H9 (cell line): ENCODE results near the gene CREBRF. TPM values are rescaled to one million over a fixed set of nuclear protein-coding genes. Genes with fewer than 3 reads are reported as not detected.
"Not testable (repeated sequence)": the region's sequence is repeated elsewhere in the genome, so short reads cannot be mapped to it uniquely, and the experiment has no call there.

Experiments
- DNase-seq: peaks from one replicate; pipeline ENCODE4 v3.0.0-alpha.2; 2017
- H2AFZ ChIP-seq: one replicate; pipeline ENCODE4 v1.6.1; 2013; ENCODE audit warnings: mild to moderate bottlenecking, low read length, control low read depth, moderate library complexity
- H2AK5ac ChIP-seq: 2 replicates; pipeline ENCODE4 v1.6.1; 2013; ENCODE audit warnings: low read length, control low read depth, mixed read lengths; ENCODE audit not compliant: insufficient read length
- H2BK120ac ChIP-seq: one replicate; pipeline ENCODE4 v1.6.1; 2013; ENCODE audit warnings: low read depth, mild to moderate bottlenecking, low read length, control low read depth, inconsistent platforms; ENCODE audit not compliant: poor library complexity, severe bottlenecking
- H2BK12ac ChIP-seq: 2 replicates; pipeline ENCODE4 v1.6.1; 2013; ENCODE audit warnings: low read length, control low read depth, mixed read lengths, low read depth; ENCODE audit not compliant: insufficient read length
- H2BK15ac ChIP-seq: 2 replicates; pipeline ENCODE4 v1.6.1; 2013; ENCODE audit warnings: low read depth, low read length, control low read depth
- H2BK20ac ChIP-seq: one replicate; pipeline ENCODE4 v1.6.1; 2013; ENCODE audit warnings: low read depth, mild to moderate bottlenecking, low read length, control low read depth, inconsistent platforms; ENCODE audit not compliant: poor library complexity, severe bottlenecking
- H2BK5ac ChIP-seq: 2 replicates; pipeline ENCODE4 v1.6.1; 2013; ENCODE audit warnings: low read length, control low read depth, mixed read lengths; ENCODE audit not compliant: insufficient read length
- H3K14ac ChIP-seq: 2 replicates; pipeline ENCODE4 v1.6.1; 2013; ENCODE audit warnings: low read length, control low read depth; ENCODE audit not compliant: insufficient read depth
- H3K18ac ChIP-seq: 2 replicates; pipeline ENCODE4 v1.6.1; 2013; ENCODE audit warnings: low read depth, mild to moderate bottlenecking, mixed read lengths, low read length, control low read depth; ENCODE audit not compliant: insufficient read length
- H3K23ac ChIP-seq: 2 replicates; pipeline ENCODE4 v1.6.1; 2013; ENCODE audit warnings: low read length, control low read depth, mixed read lengths, low read depth; ENCODE audit not compliant: insufficient read length
- H3K23me2 ChIP-seq: 2 replicates; pipeline ENCODE4 v1.6.1; 2013; ENCODE audit warnings: low read depth, mild to moderate bottlenecking, mixed read lengths, low read length, control low read depth; ENCODE audit not compliant: insufficient read length, poor library complexity, severe bottlenecking
- H3K27ac ChIP-seq: 2 replicates; pipeline ENCODE4 v1.5.1; 2013; ENCODE audit warnings: low read length, control low read depth, mixed read lengths, low read depth; ENCODE audit not compliant: insufficient read length
- H3K27me3 ChIP-seq: 2 replicates; pipeline ENCODE4 v1.6.1; 2013; ENCODE audit warnings: low read length, control low read depth, inconsistent platforms; ENCODE audit not compliant: insufficient read depth
- H3K4ac ChIP-seq: 2 replicates; pipeline ENCODE4 v1.6.1; 2013; ENCODE audit warnings: low read depth, mild to moderate bottlenecking, control low read depth, inconsistent platforms, low read length, moderate library complexity
- H3K4me1 ChIP-seq: 2 replicates; pipeline ENCODE4 v1.6.1; 2013; ENCODE audit warnings: low read length, control low read depth, inconsistent platforms; ENCODE audit not compliant: insufficient read depth
- H3K4me2 ChIP-seq: 2 replicates; pipeline ENCODE4 v1.6.1; 2013; ENCODE audit warnings: low read length, control low read depth, mixed read lengths; ENCODE audit not compliant: insufficient read length, insufficient read depth
- H3K56ac ChIP-seq: 2 replicates; pipeline ENCODE4 v1.6.1; 2013; ENCODE audit warnings: low read depth, mild to moderate bottlenecking, mixed read lengths, low read length, control low read depth; ENCODE audit not compliant: insufficient read length
- H3K79me1 ChIP-seq: 2 replicates; pipeline ENCODE4 v1.6.1; 2013; ENCODE audit warnings: low read depth, mild to moderate bottlenecking, moderate library complexity, low read length, control low read depth, inconsistent platforms; ENCODE audit not compliant: insufficient read depth, poor library complexity, severe bottlenecking
- H3K79me2 ChIP-seq: 2 replicates; pipeline ENCODE4 v1.6.1; 2013; ENCODE audit warnings: low read length, control low read depth, inconsistent platforms; ENCODE audit not compliant: insufficient read depth
- H3K9ac ChIP-seq: 2 replicates; pipeline ENCODE4 v1.6.1; 2013; ENCODE audit warnings: low read length, control low read depth, mixed read lengths; ENCODE audit not compliant: insufficient read length; ENCODE audit errors: extremely low read depth
- H3K9me3 ChIP-seq: one replicate; pipeline ENCODE4 v1.6.1; 2013; ENCODE audit warnings: low read depth, low read length, inconsistent platforms; ENCODE audit not compliant: control insufficient read depth
- H3T11ph ChIP-seq: one replicate; pipeline ENCODE4 v1.6.1; 2013; ENCODE audit warnings: mild to moderate bottlenecking, low read length, control low read depth, inconsistent platforms
- H4K20me1 ChIP-seq: one replicate; pipeline ENCODE4 v1.6.1; 2013; ENCODE audit not compliant: control insufficient read depth, insufficient read length, insufficient read depth
- H4K5ac ChIP-seq: 2 replicates; pipeline ENCODE4 v1.6.1; 2013; ENCODE audit warnings: low read depth, mild to moderate bottlenecking, mixed read lengths, low read length, control low read depth; ENCODE audit not compliant: insufficient read length
- H4K8ac ChIP-seq: replicated peaks from 2 replicates; pipeline ENCODE4 v1.6.1; 2013; ENCODE audit warnings: low read length, control low read depth, mixed read lengths, low read depth; ENCODE audit not compliant: insufficient read length
- H4K91ac ChIP-seq: 2 replicates; pipeline ENCODE4 v1.6.1; 2013; ENCODE audit warnings: low read depth, mild to moderate bottlenecking, moderate library complexity, mixed read lengths, low read length, control low read depth; ENCODE audit not compliant: insufficient read length
- H3K27ac Mint-ChIP-seq, 3 experiments: 2 replicates in 2 of 3; 3 replicates in 1 of 3; pipeline ENCODE4 v1.8.0; 2020 to 2021; ENCODE audit warnings: mixed read lengths in 3 of 3, mild to moderate bottlenecking in 1 of 3, moderate library complexity in 1 of 3
- H3K27me3 Mint-ChIP-seq: 2 replicates; pipeline ENCODE4 v1.8.0; 2021; ENCODE audit warnings: low read depth, mild to moderate bottlenecking, moderate library complexity, mixed read lengths
- H3K36me3 Mint-ChIP-seq, 3 experiments: 2 replicates in 2 of 3; 3 replicates in 1 of 3; pipeline ENCODE4 v1.8.0; 2020 to 2021; ENCODE audit warnings: low read depth in 3 of 3, mixed read lengths in 3 of 3; ENCODE audit not compliant: insufficient read depth in 1 of 3
- H3K4me1 Mint-ChIP-seq, 2 experiments: 2 replicates each; pipeline ENCODE4 v1.8.0; 2020; ENCODE audit warnings: mixed read lengths in 2 of 2
- H3K4me3 Mint-ChIP-seq, 2 experiments: 2 replicates in 1 of 2; 3 replicates in 1 of 2; pipeline ENCODE4 v1.8.0; 2020 to 2021; ENCODE audit warnings: mild to moderate bottlenecking in 2 of 2, mixed read lengths in 2 of 2, moderate library complexity in 1 of 2
- H3K9me3 Mint-ChIP-seq, 2 experiments: 2 replicates in 1 of 2; 3 replicates in 1 of 2; pipeline ENCODE4 v1.8.0; 2020; ENCODE audit warnings: mild to moderate bottlenecking in 2 of 2, mixed read lengths in 2 of 2, moderate library complexity in 1 of 2
- WGBS: extraction: QIAGEN DNeasy Blood & Tissue Kit; methylation state at CpG from one replicate; pipeline ENCODE4 v1.1.7; 2013; ENCODE audit warnings: missing lambda C conversion rate, low lambda C conversion rate, mixed read lengths; ENCODE audit not compliant: insufficient read length; ENCODE audit errors: extremely low coverage; 5-methylcytosine and 5-hydroxymethylcytosine counted together
- total RNA-seq: library from RNA; stranded (reverse); gene quantifications from 2 replicates; pipeline ENCODE4 v1.2.1, GENCODE V29; 2021
- TF ChIP-seq, protein P1 (sequence below): fragments of 200-600 bp; sonication (generic); conservative IDR thresholded peaks from 3 replicates; pipeline ENCODE4 v1.8.0; 2021; ENCODE audit warnings: antibody characterized with exemption, mild to moderate bottlenecking

The CREBRF gene
- total RNA-seq, 1 experiment from 2014 or later = 2.7 TPM

DNA sequence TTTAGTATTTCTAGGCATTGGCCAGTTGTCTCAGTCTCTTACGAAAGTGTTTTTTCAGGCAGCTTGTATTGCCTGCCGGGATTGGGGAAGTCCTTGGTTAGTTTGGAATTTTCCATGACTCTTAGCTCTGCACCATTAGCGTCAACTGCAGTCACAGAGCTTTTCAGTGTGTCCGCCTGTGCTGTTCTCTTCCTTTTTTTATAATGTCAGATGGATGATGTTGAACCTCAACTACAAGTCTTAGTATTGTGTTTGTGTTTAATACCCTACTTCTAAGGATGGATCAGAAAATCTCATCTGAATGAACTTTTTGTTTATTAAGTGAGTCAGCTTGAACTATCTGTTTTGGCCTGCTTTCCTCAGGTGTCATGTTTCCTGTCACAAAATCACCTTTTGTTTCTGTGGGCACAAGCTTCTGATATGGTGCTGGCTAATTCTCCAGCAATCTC lies 39.5 kb upstream of the CREBRF start:
- Histone ChIP-seq H4K91ac (no peak overlapping the region), H2AFZ (no peak overlapping the region), H2BK12ac (no peak overlapping the region), H3K79me1 (no peaks in the 10 kb centered on the region), H3K56ac (no peak overlapping the region), H2BK20ac (no peak overlapping the region), H4K8ac (no peak overlapping the region), H3K4me1 (peaks cover 5% of the 10 kb centered on the region; the same call in 1 of the 2 replicates), H2AK5ac (no peak overlapping the region), H3T11ph (no peak overlapping the region), H3K9ac (no peak overlapping the region), H3K23ac (no peak overlapping the region), H4K5ac (no peak overlapping the region), H3K18ac (no peak overlapping the region), H3K4ac (no peak overlapping the region), H2BK120ac (no peak overlapping the region), H3K9me3 (no peaks in the 10 kb centered on the region), H2BK5ac (no peak overlapping the region), H3K23me2 (no peaks in the 10 kb centered on the region), H4K20me1 (no peaks in the 10 kb centered on the region), H3K14ac (no peak overlapping the region), H3K27ac (no peak overlapping the region), H3K27me3 (no peaks in the 10 kb centered on the region), H3K79me2 (peaks cover 7% of the 10 kb centered on the region; the same call in 1 of the 2 replicates), H2BK15ac (no peak overlapping the region), H3K4me2 (no peak overlapping the region)
- peaks cover 11 to 20% (median 19%) of the 10 kb centered on the region in 3 experiments; a peak in 5 of 7 replicates for H3K36me3 Mint-ChIP-seq
- H3K9me3 Mint-ChIP-seq = no peaks in the 10 kb centered on the region
- peak overlapping the region; percentile 24 to 60 (median 44); a peak in 5 of 7 replicates for H3K27ac Mint-ChIP-seq
- H3K27me3 Mint-ChIP-seq = no peaks in the 10 kb centered on the region
- H3K4me1 Mint-ChIP-seq = peaks cover 18 to 20% of the 10 kb centered on the region in 2 experiments
- no peak for DNase-seq
- TF ChIP-seq, protein P1, sequence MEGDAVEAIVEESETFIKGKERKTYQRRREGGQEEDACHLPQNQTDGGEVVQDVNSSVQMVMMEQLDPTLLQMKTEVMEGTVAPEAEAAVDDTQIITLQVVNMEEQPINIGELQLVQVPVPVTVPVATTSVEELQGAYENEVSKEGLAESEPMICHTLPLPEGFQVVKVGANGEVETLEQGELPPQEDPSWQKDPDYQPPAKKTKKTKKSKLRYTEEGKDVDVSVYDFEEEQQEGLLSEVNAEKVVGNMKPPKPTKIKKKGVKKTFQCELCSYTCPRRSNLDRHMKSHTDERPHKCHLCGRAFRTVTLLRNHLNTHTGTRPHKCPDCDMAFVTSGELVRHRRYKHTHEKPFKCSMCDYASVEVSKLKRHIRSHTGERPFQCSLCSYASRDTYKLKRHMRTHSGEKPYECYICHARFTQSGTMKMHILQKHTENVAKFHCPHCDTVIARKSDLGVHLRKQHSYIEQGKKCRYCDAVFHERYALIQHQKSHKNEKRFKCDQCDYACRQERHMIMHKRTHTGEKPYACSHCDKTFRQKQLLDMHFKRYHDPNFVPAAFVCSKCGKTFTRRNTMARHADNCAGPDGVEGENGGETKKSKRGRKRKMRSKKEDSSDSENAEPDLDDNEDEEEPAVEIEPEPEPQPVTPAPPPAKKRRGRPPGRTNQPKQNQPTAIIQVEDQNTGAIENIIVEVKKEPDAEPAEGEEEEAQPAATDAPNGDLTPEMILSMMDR = no peak
- no CpG with 5 or more reads among the region's 4 CpGs for WGBS
- H3K4me3 Mint-ChIP-seq = no peak overlapping the region

DNA sequence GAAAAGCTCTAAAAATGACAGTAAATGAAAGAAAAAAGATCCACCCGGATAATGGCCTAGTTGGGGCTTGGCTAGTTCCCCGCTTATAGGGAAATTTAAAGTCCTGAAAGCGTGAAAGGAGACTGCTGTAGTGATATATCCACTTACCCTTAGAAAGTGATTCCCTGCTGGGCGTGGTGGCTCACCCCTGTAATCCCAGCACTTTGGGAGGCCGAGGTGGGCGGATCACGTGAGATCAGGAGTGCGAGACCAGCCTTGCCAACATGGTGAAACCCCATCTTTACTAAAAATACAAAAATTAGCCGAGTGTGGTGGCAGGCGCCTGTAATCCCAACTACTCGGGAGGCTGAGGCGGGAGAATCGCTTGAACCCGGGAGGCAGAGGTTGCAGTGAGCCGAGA lies 39.1 kb upstream of the CREBRF start:
- not testable (repeated sequence) for H3K4me3 Mint-ChIP-seq, H3K4me2 ChIP-seq, H3K18ac ChIP-seq, H3K14ac ChIP-seq, H2BK12ac ChIP-seq, H2AK5ac ChIP-seq, H3K9me3 Mint-ChIP-seq, H3K23ac ChIP-seq, H2AFZ ChIP-seq, H4K8ac ChIP-seq, H2BK20ac ChIP-seq, H3K9me3 ChIP-seq, H3K27ac ChIP-seq, H3K27me3 ChIP-seq, H3K79me1 ChIP-seq, H2BK5ac ChIP-seq, H3K4me1 ChIP-seq, H4K5ac ChIP-seq, H4K91ac ChIP-seq, H3K23me2 ChIP-seq, DNase-seq, H2BK15ac ChIP-seq, H3K56ac ChIP-seq, H3K9ac ChIP-seq, H3K4ac ChIP-seq, H3T11ph ChIP-seq, H3K27me3 Mint-ChIP-seq, H2BK120ac ChIP-seq, H3K79me2 ChIP-seq, H4K20me1 ChIP-seq
- no CpG with 5 or more reads among the region's 15 CpGs for whole genome bisulfite sequencing
- peaks cover 13 to 24% (median 19%) of the 10 kb centered on the region in 3 experiments; a peak in 6 of 7 replicates for H3K36me3 Mint-ChIP-seq
- H3K27ac Mint-ChIP-seq = peak overlapping the region in 1 of 3 experiments; percentile 57; a peak in 2 of 7 replicates
- H3K4me1 Mint-ChIP-seq = peaks cover 18 to 20% of the 10 kb centered on the region in 2 experiments
